GM23338 (cell line): ENCODE results near the gene CHMP4B. TPM values are rescaled to one million over a fixed set of nuclear protein-coding genes. Genes with fewer than 3 reads are reported as not detected.
A peak's percentile ranks its signal among the peaks of the same experiment; 100 is the strongest.

Experiments
- ATAC-seq: fragments of 200-7000 bp; cut with Tn5 transposase; 3 replicates; pipeline ENCODE4 v1.9.1; 2020
- DNase-seq: peaks from one replicate; pipeline ENCODE4 v3.0.0-alpha.2; 2015; ENCODE audit warnings: low spot score
- H2AFZ ChIP-seq: fragments of 200-600 bp; sonication (generic); 2 replicates; pipeline ENCODE4 v1.8.0; 2016; ENCODE audit warnings: antibody characterized with exemption, mild to moderate bottlenecking, moderate library complexity
- H3F3A ChIP-seq: fragments of 200-600 bp; sonication (generic); replicated peaks from 2 replicates; pipeline ENCODE4 v1.8.0; 2017; ENCODE audit warnings: antibody characterized with exemption, mixed run types, low read depth
- H3K27ac ChIP-seq: fragments of 200-600 bp; sonication (generic); 2 replicates; pipeline ENCODE4 v1.6.1; 2016; ENCODE audit warnings: low read depth
- H3K27me3 ChIP-seq: fragments of 200-600 bp; sonication (generic); 2 replicates; pipeline ENCODE4 v1.8.0; 2016; ENCODE audit warnings: mild to moderate bottlenecking, mixed run types, moderate library complexity; ENCODE audit not compliant: insufficient read depth
- H3K36me3 ChIP-seq: fragments of 200-600 bp; sonication (generic); 2 replicates; pipeline ENCODE4 v1.8.0; 2016; ENCODE audit warnings: mild to moderate bottlenecking; ENCODE audit not compliant: insufficient read depth
- H3K4me1 ChIP-seq: fragments of 200-600 bp; sonication (generic); 2 replicates; pipeline ENCODE4 v1.8.0; 2016; ENCODE audit warnings: mild to moderate bottlenecking, moderate library complexity; ENCODE audit not compliant: insufficient read depth
- H3K4me2 ChIP-seq: fragments of 200-600 bp; sonication (generic); 2 replicates; pipeline ENCODE4 v1.7.1; 2017; ENCODE audit warnings: mixed run types
- H3K4me3 ChIP-seq: fragments of 200-600 bp; sonication (generic); 2 replicates; pipeline ENCODE4 v1.6.1; 2016; ENCODE audit warnings: mixed run types
- H3K79me2 ChIP-seq: fragments of 200-600 bp; sonication (generic); replicated peaks from 2 replicates; pipeline ENCODE4 v1.8.0; 2017; ENCODE audit warnings: mild to moderate bottlenecking; ENCODE audit not compliant: insufficient read depth
- H3K9me2 ChIP-seq: fragments of 200-600 bp; sonication (generic); 2 replicates; pipeline ENCODE4 v1.8.0; 2017; ENCODE audit not compliant: insufficient read depth
- H4K20me1 ChIP-seq: fragments of 200-600 bp; sonication (generic); replicated peaks from 2 replicates; pipeline ENCODE4 v1.8.0; 2017; ENCODE audit warnings: mild to moderate bottlenecking; ENCODE audit not compliant: insufficient read depth
- H3K27ac Mint-ChIP-seq: 2 replicates; pipeline ENCODE4 v1.8.0; 2020; ENCODE audit warnings: inconsistent platforms, mild to moderate bottlenecking, moderate library complexity, mixed read lengths
- H3K27me3 Mint-ChIP-seq: 3 replicates; pipeline ENCODE4 v1.8.0; 2022; ENCODE audit warnings: low read depth, mild to moderate bottlenecking, moderate library complexity, mixed read lengths, inconsistent platforms; ENCODE audit not compliant: insufficient read depth, poor library complexity
- H3K36me3 Mint-ChIP-seq: 3 replicates; pipeline ENCODE4 v1.8.0; 2021; ENCODE audit warnings: low read depth, mild to moderate bottlenecking, inconsistent platforms, moderate library complexity, mixed read lengths
- H3K4me1 Mint-ChIP-seq: 3 replicates; pipeline ENCODE4 v1.8.0; 2020; ENCODE audit warnings: mild to moderate bottlenecking, inconsistent platforms, mixed read lengths
- H3K4me3 Mint-ChIP-seq: 3 replicates; pipeline ENCODE4 v1.8.0; 2021; ENCODE audit warnings: moderate library complexity, mild to moderate bottlenecking, inconsistent platforms, mixed read lengths
- H3K9me3 Mint-ChIP-seq: 3 replicates; pipeline ENCODE4 v1.8.0; 2020; ENCODE audit warnings: moderate library complexity, mild to moderate bottlenecking, inconsistent platforms, mixed read lengths
- CREB1 ChIP-seq: fragments of 250-450 bp; sonication (Bioruptor Pico); IDR thresholded peaks from 2 replicates; pipeline ENCODE4 v1.5.0; 2020; ENCODE audit warnings: low read depth, mild to moderate bottlenecking, moderate library complexity
- EZH2 ChIP-seq: fragments of 200-600 bp; sonication (generic); IDR thresholded peaks from one replicate; pipeline ENCODE4 v1.8.0; 2017; ENCODE audit warnings: antibody characterized with exemption, mild to moderate bottlenecking, low read depth; ENCODE audit not compliant: unreplicated experiment
- EZH2phosphoT487 ChIP-seq: fragments of 200-600 bp; sonication (generic); IDR thresholded peaks from one replicate; pipeline ENCODE4 v1.8.1; 2018; ENCODE audit warnings: antibody characterized with exemption; ENCODE audit not compliant: unreplicated experiment
- JUNB ChIP-seq: IDR thresholded peaks from one replicate; pipeline ENCODE4 v1.6.1; 2016; ENCODE audit warnings: antibody characterized with exemption; ENCODE audit not compliant: unreplicated experiment
- NANOG ChIP-seq: IDR thresholded peaks from 2 replicates; pipeline ENCODE4 v1.6.1; 2016; ENCODE audit warnings: antibody characterized with exemption, borderline replicate concordance
- POLR2AphosphoS5 ChIP-seq: IDR thresholded peaks from 2 replicates; pipeline ENCODE4 v1.6.1; 2016; ENCODE audit warnings: antibody characterized with exemption, low read depth
- STAT1 ChIP-seq: IDR thresholded peaks from one replicate; pipeline ENCODE4 v1.6.1; 2016; ENCODE audit warnings: antibody characterized with exemption; ENCODE audit not compliant: unreplicated experiment
- ZNF114 ChIP-seq: fragments of 250-450 bp; sonication (Bioruptor Pico); IDR thresholded peaks from 2 replicates; pipeline ENCODE4 v1.5.0; 2020; ENCODE audit warnings: mild to moderate bottlenecking, moderate library complexity
- ZNF331 ChIP-seq: fragments of 250-450 bp; sonication (Bioruptor Pico); IDR thresholded peaks from 2 replicates; pipeline ENCODE4 v1.5.0; 2020; ENCODE audit warnings: low read depth, mild to moderate bottlenecking, moderate library complexity
- polyA plus RNA-seq: library from polyadenylated mRNA; unstranded; fragments of >200 nt; fragmentation: Nextera tagmentation; extraction: Ambion mirVana; gene quantifications from 2 replicates; pipeline ENCODE4 v1.2.1, GENCODE V29; 2016
- total RNA-seq: library from RNA; depleted of rRNA; stranded (reverse); fragments of >200 nt; shearing (Covaris generic); gene quantifications from 2 replicates; pipeline ENCODE4 v1.2.3, GENCODE V29; 2014
- TF ChIP-seq, protein P1 (sequence below), 2 experiments: fragments of 200-600 bp in 1 of 2; sonication (generic) in 1 of 2; conservative IDR thresholded peaks; 2 replicates each; pipeline versions ENCODE4 v1.5.1 to v1.6.1; 2016 to 2017; ENCODE audit warnings: antibody characterized with exemption in 2 of 2, low read depth in 2 of 2, mild to moderate bottlenecking in 2 of 2, moderate library complexity in 1 of 2
- TF ChIP-seq, protein P2 (sequence below): IDR thresholded peaks from 2 replicates; pipeline ENCODE4 v1.6.1; 2016; ENCODE audit warnings: antibody characterized with exemption
- TF ChIP-seq, protein P3 (sequence below): IDR thresholded peaks from one replicate; pipeline ENCODE4 v1.6.1; 2018; ENCODE audit warnings: antibody characterized with exemption; ENCODE audit not compliant: unreplicated experiment

CHMP4B gene
- total and polyA plus RNA-seq, 2 experiments from 2014 or later, result 14.5 to 49.3 TPM

DNA sequence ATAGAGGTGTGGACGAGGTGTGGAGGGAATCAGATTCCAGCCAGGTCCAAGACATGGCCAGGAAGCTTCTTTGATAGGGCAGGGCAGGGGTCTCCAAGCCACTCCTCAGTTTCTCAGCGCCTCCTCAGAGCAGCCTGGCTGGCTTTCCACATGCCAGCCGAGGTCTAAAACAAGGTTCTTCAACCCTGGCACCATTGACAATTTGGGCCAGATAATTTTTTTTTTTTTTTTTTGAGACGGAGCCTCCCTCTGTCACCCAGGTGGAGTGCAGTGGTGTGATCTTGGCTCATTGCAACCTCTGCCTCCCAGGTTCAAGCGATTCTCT lies 21.3 kb upstream of the CHMP4B start (continued):
- TF ChIP-seq, protein P1, sequence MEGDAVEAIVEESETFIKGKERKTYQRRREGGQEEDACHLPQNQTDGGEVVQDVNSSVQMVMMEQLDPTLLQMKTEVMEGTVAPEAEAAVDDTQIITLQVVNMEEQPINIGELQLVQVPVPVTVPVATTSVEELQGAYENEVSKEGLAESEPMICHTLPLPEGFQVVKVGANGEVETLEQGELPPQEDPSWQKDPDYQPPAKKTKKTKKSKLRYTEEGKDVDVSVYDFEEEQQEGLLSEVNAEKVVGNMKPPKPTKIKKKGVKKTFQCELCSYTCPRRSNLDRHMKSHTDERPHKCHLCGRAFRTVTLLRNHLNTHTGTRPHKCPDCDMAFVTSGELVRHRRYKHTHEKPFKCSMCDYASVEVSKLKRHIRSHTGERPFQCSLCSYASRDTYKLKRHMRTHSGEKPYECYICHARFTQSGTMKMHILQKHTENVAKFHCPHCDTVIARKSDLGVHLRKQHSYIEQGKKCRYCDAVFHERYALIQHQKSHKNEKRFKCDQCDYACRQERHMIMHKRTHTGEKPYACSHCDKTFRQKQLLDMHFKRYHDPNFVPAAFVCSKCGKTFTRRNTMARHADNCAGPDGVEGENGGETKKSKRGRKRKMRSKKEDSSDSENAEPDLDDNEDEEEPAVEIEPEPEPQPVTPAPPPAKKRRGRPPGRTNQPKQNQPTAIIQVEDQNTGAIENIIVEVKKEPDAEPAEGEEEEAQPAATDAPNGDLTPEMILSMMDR (conservative IDR thresholded peaks at IDR 0.05; ENCODE audit: low read depth in 2 of 2), result no peak
- TF ChIP-seq STAT1, result no peak
- TF ChIP-seq JUNB, result no peak
- no peak for TF ChIP-seq EZH2phosphoT487
- no peak for TF ChIP-seq ZNF331 (CRISPR knock-in tag)
- TF ChIP-seq EZH2, result no peak
- TF ChIP-seq, protein P2, sequence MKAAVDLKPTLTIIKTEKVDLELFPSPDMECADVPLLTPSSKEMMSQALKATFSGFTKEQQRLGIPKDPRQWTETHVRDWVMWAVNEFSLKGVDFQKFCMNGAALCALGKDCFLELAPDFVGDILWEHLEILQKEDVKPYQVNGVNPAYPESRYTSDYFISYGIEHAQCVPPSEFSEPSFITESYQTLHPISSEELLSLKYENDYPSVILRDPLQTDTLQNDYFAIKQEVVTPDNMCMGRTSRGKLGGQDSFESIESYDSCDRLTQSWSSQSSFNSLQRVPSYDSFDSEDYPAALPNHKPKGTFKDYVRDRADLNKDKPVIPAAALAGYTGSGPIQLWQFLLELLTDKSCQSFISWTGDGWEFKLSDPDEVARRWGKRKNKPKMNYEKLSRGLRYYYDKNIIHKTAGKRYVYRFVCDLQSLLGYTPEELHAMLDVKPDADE, result no peak
- no peak for TF ChIP-seq CREB1 (CRISPR knock-in tag)
- TF ChIP-seq, protein P3, sequence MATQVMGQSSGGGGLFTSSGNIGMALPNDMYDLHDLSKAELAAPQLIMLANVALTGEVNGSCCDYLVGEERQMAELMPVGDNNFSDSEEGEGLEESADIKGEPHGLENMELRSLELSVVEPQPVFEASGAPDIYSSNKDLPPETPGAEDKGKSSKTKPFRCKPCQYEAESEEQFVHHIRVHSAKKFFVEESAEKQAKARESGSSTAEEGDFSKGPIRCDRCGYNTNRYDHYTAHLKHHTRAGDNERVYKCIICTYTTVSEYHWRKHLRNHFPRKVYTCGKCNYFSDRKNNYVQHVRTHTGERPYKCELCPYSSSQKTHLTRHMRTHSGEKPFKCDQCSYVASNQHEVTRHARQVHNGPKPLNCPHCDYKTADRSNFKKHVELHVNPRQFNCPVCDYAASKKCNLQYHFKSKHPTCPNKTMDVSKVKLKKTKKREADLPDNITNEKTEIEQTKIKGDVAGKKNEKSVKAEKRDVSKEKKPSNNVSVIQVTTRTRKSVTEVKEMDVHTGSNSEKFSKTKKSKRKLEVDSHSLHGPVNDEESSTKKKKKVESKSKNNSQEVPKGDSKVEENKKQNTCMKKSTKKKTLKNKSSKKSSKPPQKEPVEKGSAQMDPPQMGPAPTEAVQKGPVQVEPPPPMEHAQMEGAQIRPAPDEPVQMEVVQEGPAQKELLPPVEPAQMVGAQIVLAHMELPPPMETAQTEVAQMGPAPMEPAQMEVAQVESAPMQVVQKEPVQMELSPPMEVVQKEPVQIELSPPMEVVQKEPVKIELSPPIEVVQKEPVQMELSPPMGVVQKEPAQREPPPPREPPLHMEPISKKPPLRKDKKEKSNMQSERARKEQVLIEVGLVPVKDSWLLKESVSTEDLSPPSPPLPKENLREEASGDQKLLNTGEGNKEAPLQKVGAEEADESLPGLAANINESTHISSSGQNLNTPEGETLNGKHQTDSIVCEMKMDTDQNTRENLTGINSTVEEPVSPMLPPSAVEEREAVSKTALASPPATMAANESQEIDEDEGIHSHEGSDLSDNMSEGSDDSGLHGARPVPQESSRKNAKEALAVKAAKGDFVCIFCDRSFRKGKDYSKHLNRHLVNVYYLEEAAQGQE, result no peak
- TF ChIP-seq ZNF114 (CRISPR knock-in tag), result no peak
- TF ChIP-seq POLR2AphosphoS5, result no peak
- TF ChIP-seq NANOG, result no peak

DNA sequence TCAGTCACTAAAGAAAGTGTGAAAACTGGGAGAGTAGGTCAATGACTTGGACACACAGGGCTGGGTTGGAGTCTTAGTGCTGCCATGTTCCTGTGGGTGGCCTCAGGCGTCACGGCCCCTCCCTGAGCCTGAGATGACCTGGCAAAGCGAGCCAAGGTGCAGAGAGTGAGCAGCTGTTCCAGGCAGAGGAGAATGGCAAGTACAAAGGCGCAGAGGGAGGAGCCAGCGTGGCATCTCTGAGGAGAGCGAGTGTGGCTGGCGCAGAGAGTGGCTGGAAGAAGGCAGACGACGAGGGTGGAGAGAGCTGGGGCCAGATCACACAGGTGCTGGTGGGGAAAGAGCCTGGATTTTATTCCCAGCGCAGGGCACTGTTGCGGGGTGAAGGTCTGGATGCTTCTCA lies 20.6 kb upstream of the CHMP4B start:
- H3K27me3 ChIP-seq, result no peaks in the 10 kb centered on the region
- no peaks in the 10 kb centered on the region for H3K9me2 ChIP-seq
- no peaks in the 10 kb centered on the region for H3K79me2 ChIP-seq
- H3K36me3 ChIP-seq, result no peaks in the 10 kb centered on the region
- Mint-ChIP-seq H3K36me3 (no peaks in the 10 kb centered on the region), H3K27ac (peak overlapping the region; percentile 74; the same call in 1 of the 2 replicates), H3K9me3 (no peaks in the 10 kb centered on the region; the same call in 2 of the 3 replicates), H3K27me3 (peaks cover 8% of the 10 kb centered on the region), H3K4me1 (peaks cover 2% of the 10 kb centered on the region; the same call in 1 of the 3 replicates), H3K4me3 (no peak overlapping the region)
- no peaks in the 10 kb centered on the region for H3F3A ChIP-seq
- H4K20me1 ChIP-seq, result no peaks in the 10 kb centered on the region
- no peaks in the 10 kb centered on the region for H3K4me1 ChIP-seq
- H3K4me2 ChIP-seq, result no peak overlapping the region
- ATAC-seq (no peak), DNase-seq (no peak)
- no peak overlapping the region for H2AFZ ChIP-seq
- H3K27ac ChIP-seq, result no peak overlapping the region
- no peak overlapping the region for H3K4me3 ChIP-seq
- TF ChIP-seq NANOG (no peak), CREB1 (CRISPR knock-in tag) (no peak), JUNB (no peak), ZNF114 (CRISPR knock-in tag) (no peak), ZNF331 (CRISPR knock-in tag) (no peak), POLR2AphosphoS5 (no peak)
- TF ChIP-seq, protein P2, result no peak
- TF ChIP-seq, protein P1 (conservative IDR thresholded peaks at IDR 0.05; ENCODE audit: low read depth in 2 of 2), result no peak
- TF ChIP-seq, protein P3, result no peak
